Stimulated activated CD4-positive, alpha-beta T cell treated with anti-CD3 and anti-CD28 coated beads, Interleukin-4, amount 100 ng/mL, for 1 hour (primary cell): ENCODE measurements around the gene METTL9.
"Not testable (repeated sequence)": the region's sequence is repeated elsewhere in the genome, so short reads cannot be mapped to it uniquely, and the experiment has no call there.

ENCODE experiments used
- DNase-seq: peaks from one replicate; pipeline ENCODE4 v3.0.0-alpha.2; 2020

Gene METTL9

GRCh38 chr16:21599122-21600030, at the start of gene METTL9:
METTL9 (plus strand) TSS chr16:21599577; CDS start chr16:21599734, 157 bp downstream.
- DNase-seq, result peak; percentile 92

GRCh38 chr16:21549975-21550374, 49.4 kb upstream of the METTL9 start:
- not testable (repeated sequence) for DNase-seq

GRCh38 chr16:21550435-21550834, 48.9 kb upstream of the METTL9 start:
- DNase-seq, result not testable (repeated sequence)

GRCh38 chr16:21551076-21551475, 48.3 kb upstream of the METTL9 start:
- not testable (repeated sequence) for DNase-seq

GRCh38 chr16:21551600-21551999, 47.8 kb upstream of the METTL9 start:
- DNase-seq, result not testable (repeated sequence)

- DNase-seq, result not testable (repeated sequence)
Observed at GRCh38 chr16:21553481-21554296, 45.7 kb upstream of the METTL9 start.

GRCh38 chr16:21554795-21555585, 44.4 kb upstream of the METTL9 start:
- peak; percentile 93 for DNase-seq

GRCh38 chr16:21555621-21556020, 43.8 kb upstream of the METTL9 start:
- DNase-seq, result not testable (repeated sequence)

- DNase-seq, result not testable (repeated sequence)
Observed at GRCh38 chr16:21556026-21556595, 43.3 kb upstream of the METTL9 start.

- not testable (repeated sequence) for DNase-seq
Observed at GRCh38 chr16:21556651-21557241, 42.6 kb upstream of the METTL9 start.

- DNase-seq, result no peak
Observed at GRCh38 chr16:21560462-21560861, 38.9 kb upstream of the METTL9 start.

GRCh38 chr16:21563676-21564075, 35.7 kb upstream of the METTL9 start:
- no peak for DNase-seq

GRCh38 chr16:21564367-21564766, 35.0 kb upstream of the METTL9 start:
- DNase-seq, result not testable (repeated sequence)

GRCh38 chr16:21565507-21565860, 33.9 kb upstream of the METTL9 start:
- DNase-seq, result no peak

- DNase-seq, result no peak
Observed at GRCh38 chr16:21565861-21566669, 33.3 kb upstream of the METTL9 start.

- DNase-seq, result no peak
Observed at GRCh38 chr16:21566891-21567414, 32.4 kb upstream of the METTL9 start.

GRCh38 chr16:21567496-21567895, 31.9 kb upstream of the METTL9 start:
- DNase-seq, result not testable (repeated sequence)

- DNase-seq, result no peak
Observed at GRCh38 chr16:21568502-21569189, 30.7 kb upstream of the METTL9 start.

- DNase-seq, result no peak
Observed at GRCh38 chr16:21570676-21571017, 28.7 kb upstream of the METTL9 start.

GRCh38 chr16:21573506-21573905, 25.9 kb upstream of the METTL9 start:
- not testable (repeated sequence) for DNase-seq
